NCI-H82 (cell line): ENCODE data around the gene PHIP.

Experiments
- DNase-seq: peaks from one replicate; lab custom pipeline; 2025; lab: John Stamatoyannopoulos, UW

The PHIP gene

DNA sequence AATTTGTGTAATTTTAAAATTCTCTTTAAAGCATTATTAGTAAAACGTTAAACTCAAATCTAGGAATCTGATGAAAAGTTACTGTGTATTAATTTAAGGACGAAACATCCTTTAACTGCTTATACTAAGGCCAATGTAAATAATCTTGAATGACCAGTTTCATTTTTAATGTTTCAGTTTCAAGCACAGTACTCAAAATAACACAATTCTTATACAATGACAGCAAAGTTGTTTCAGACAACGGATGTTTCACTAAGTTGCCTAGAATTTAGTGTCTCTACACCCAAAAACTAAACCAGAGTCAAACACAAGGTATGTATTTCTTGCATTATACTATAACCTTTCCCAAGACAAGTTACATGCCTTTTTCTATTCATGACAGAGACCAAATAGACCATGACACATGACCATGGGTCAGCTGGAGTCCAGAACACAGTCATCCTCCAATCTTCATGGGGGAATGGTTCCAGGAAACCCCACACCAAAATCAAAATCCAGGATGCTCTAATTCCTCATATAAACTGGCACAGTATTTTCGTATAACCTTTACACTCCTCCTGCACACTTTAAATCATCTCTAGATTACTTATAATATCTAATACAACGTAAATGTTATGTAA is 7.7 kb downstream of the PHIP start:
- DNase-seq, result no peak

DNA sequence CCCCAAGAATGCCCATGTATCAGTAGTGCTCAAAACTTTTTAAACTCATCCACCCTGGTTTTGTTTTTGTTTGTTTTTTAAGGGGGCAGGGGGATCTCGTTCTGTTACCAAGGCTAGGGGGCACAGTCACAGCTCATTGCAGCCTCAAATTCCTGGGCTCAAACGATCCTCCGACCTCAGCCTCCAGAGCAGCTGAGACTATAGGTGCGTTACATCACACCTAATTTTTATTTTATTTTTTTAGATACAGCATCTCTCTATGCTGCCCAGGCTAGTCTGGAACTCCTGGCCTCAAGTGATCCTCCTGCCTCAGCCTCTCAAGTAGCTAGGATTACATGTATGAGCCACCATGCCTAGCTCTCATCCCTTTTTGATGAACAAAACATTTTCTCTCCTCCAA is 11.2 kb downstream of the PHIP start:
- DNase-seq, result no peak

DNA sequence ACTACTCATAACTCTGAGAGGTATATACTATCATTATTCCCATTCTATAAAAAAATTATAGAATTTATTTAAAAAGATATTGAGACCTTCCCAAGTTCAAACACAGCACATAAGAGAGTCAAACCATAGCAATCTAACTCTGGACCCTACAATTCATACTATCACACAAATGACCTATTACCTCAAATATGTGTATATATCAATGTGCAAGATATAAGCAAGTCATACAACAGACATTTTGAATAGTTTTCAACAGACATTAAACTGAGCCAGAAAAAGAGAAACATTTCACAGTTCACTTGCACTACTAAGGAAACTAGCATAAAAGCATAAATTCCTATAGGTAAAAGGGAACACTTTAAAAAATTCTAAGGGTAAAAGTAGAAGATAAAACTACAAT is 11.7 kb downstream of the PHIP start:
- no peak for DNase-seq

DNA sequence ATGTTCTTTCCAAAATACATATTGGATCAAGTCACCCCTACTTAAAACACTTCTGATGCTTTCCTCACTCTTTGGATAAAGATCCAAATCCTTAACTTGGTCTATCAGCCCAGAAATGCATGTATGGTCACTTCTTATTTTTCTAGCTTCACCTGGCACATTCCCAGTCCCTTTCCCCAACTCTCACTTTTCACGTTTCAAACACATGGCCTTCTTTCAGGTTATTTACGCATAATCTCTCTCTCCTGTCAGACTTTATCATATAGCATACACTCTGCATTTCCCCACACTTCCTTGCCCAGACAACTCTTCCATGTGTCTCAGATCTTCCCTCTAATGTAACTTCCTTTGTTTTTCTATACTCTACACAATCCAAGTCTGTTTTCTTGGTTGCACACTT is 12.8 kb downstream of the PHIP start:
- no peak for DNase-seq

DNA sequence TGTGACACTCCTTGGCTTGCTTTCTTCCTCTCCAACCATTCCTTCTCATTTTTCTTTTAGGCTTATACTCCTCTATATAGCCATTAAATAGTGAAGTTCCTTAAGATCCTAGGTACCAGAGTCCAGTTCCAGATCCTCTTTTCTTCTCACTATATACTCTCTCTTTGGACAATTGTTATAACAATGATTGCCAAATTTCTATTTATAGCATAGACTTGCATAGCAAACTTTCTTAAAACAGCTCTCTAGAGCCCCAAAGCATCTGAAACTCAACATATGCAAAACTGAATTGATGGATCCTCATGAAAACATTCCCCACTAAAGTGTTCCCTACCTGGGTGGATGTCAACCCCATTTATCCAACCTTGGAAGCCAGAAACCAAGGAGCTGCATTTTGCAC is 13.4 kb downstream of the PHIP start:
- DNase-seq, result no peak

DNA sequence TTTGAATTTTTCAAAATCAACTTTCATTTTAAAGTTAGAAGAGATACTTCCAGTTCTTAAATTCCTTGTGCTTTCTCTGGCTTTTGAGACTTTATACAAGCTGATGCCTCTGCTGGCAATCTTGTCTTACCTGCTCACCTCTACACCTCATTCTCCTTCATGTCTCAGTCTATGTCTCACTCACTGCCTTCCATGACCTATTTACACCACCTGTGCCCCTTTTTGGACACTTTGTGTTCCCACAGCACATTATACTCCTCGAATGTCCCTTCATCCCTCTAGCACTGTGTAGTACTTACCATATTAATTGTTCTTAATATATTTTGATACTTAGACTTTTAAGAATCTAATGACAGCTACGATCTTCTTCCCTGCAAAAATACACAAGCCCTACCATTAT is 15.3 kb downstream of the PHIP start:
- DNase-seq, result no peak

DNA sequence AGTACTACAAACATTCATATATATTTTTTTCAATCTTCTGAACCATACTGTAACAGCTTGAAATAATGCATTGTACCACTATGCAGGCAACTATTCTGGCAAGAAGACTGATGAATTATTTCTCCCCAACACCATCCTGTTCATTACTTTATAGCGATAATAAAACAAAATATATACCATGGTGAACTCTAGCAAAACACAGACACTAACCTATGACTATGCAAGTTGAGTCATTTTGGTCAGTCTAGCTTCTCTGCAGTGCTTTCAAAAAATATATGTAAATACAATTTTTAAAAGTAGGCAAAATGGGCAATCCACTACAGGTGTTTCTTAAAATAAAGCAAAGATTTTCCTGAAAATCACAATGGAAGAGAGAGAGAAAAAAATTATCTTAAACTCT is 20.3 kb downstream of the PHIP start:
- DNase-seq, result no peak

DNA sequence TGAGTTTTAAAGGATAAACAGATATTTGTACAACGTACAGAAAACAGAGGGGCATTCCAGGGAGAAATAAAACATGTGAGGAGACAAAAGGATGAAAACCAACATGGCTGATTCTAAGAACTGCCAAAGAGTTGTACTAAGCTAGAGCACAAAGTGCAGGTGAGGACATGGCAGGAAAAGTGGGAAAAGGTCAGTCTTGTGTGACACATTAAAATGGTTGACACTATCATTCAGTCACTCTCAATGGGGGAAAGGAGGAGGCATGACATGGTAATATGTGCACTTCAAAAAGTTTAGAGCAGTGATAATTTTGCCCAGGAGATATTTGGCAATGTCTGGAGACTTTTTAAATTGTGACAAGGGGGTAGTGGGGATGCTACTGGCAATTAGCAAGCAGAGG is 21.8 kb downstream of the PHIP start:
- DNase-seq, result no peak

DNA sequence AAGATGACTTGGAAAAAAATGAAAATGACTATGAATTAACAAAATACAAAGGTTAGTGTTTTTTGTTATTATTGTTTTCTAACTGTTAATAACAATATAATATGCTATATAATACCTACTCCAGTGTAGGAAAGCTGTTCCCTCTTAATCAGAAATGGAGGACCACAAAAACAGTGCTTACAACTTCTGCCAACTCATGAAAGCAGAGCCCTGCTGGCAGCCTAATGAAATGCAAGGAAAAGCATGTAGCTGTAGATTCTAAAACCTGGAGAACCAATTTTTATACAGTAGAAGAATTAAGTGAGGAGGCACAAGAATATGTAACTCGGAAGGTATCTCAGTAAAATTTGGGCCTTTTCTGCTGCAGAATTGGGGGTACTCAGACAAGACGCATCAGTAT is 29.4 kb downstream of the PHIP start:
- peak; percentile 42 for DNase-seq

DNA sequence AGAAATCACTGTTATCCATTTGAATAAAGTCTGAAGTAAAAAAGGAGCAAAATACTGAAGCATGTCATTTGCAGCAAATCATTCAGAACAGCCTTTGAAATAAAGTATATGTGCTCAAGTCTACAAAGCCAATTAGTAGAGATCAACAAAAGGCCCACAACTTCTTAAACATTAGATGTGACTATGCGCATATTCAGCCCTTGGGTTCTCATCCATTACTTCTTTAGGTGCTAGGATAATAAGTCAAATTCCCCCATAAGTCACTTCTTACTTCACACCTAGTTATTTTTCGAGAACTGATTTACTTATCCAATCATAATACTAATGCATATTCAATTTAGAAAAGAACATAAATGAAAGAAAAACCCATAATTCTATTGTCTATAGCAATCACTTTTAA is 31.0 kb downstream of the PHIP start:
- DNase-seq, result peak; percentile 20

DNA sequence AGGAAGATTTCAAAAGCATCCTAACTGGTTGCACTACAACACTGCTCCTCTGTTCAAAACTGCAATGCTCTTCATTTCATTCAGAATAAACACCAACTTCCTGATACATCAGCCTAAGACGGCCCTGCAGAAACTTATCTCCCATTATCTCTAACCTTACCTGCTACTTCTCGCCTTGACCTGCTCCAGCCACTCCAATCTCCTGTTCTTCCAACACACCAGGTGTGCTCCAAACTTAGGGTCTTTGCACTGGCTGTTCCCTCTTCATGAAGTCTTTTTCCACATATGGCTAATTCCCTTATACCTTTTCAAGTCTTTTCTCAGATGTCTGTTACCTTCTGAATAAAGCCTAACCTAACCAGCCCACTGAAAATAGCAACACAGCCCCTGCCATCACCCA is 32.1 kb downstream of the PHIP start:
- no peak for DNase-seq

DNA sequence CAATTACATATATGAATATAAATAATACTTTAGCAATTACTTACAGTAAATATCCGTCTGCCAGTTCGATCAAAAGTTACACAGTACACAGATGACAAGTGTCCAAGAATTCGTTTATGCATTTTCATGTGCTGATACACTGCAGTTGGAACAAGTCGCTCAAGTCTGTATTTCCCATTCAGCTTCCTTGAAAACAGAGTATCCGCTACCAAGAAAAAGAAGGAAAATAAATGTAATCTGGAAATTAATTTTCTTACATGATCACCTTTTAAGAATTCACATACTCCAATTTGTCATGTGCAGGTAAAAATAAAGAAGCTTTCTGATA is 35.3 kb downstream of the PHIP start:
- DNase-seq, result no peak

DNA sequence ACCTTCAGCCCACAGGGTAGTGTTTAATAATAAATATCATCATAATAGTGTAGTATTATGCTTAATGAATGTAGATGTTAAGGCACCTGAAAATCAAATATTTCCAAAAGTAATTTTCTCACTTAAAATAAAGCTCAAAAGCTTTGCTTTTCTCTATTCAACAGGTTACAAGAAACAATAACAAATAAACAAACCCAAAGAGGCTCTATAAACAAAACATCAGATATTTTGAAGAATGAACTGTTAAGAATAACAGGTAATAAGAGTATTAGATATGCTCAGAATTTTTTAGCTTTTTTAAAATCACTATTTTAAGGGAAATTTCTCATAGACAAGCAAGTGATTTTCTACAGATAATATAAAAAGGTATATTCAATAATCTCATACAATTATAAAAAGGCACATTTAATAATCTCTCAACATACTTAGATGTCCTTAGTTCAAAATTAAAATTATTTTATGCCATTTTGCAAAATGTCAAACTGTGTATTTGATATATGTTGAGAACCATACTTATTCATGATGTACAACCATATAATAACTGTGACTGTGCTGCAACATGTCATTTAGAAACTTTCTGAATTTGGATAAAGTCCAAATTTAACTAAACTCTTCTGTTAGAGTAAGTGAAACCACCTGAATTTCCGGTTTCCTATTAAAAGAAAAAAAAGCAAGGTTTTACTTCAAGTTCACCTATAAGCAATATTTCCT is 35.8 kb downstream of the PHIP start:
- no peak for DNase-seq

DNA sequence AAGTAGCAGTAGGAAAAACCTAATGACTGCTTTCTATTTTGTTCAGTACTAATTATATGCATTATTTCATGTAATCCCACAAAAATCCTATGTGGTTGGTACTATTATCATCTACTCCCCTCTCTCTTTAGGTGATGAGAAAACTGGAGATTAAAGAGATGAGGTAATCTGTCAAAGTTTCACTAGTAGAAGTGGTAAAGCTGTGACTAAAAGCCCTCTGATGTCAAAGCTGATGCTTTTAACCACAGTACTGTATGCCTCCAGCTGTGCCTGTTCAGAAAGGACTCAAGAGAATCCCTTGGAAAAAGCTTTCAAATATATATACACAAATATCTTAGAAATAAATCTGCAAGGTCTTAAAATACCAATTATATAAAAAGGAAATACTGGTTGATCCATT is 38.0 kb downstream of the PHIP start:
- DNase-seq, result peak; percentile 3

DNA sequence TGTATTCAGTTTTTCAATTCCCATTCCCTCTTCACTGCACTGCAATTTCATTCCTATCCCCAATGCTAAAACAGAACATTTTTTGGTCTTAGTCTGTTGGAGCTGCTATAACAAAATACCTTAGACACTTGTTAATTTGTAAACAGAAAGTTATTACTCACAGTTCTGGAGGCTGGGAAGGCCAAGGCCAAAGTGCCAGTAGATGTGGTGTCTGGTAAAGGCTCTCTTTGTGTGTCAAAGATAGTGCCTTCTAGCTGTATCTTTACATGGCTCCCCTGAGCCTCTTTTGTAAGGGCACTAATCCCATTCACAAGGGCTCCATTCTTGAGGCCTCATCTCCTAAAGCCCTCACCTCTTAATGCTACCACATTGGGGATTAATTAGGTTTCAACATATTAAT is 40.0 kb downstream of the PHIP start:
- DNase-seq, result peak; percentile 20

DNA sequence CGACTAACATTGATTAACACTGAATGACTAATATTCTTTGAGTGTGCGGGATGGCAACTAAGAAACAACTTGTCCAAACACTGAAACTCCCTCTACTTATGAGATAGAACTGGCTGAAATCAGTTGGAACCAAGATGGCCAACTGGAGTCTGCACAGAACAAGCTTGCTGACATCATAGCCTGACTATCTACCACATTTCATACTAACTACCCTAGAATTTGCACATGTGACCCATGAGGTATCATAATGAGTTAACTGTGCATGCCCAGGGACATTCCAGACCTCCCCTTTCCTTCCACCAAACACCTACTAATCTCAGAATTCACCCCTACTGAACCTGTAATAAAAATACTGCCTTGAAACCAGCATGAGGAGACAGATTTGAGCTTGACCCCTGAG is 43.2 kb downstream of the PHIP start:
- DNase-seq, result no peak

DNA sequence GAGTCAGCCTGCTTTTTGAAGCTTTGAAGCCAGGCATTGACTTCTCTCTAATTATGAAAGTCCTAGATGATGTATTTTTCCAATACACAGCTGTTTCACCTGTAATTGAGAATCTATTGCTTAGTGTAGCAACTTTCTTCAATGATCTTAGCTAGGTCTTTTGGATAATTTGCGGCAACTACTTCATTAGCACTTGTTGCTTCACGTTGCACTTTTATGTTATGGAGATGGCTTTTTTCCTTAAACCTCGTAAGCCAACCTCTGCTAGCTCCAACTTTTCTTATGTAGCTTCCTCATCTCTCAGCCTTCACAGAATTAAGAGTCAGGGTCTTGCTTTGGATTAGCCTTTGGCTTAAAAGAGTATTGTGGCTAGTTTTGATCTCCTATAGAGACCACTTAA is 44.8 kb downstream of the PHIP start:
- DNase-seq, result no peak

DNA sequence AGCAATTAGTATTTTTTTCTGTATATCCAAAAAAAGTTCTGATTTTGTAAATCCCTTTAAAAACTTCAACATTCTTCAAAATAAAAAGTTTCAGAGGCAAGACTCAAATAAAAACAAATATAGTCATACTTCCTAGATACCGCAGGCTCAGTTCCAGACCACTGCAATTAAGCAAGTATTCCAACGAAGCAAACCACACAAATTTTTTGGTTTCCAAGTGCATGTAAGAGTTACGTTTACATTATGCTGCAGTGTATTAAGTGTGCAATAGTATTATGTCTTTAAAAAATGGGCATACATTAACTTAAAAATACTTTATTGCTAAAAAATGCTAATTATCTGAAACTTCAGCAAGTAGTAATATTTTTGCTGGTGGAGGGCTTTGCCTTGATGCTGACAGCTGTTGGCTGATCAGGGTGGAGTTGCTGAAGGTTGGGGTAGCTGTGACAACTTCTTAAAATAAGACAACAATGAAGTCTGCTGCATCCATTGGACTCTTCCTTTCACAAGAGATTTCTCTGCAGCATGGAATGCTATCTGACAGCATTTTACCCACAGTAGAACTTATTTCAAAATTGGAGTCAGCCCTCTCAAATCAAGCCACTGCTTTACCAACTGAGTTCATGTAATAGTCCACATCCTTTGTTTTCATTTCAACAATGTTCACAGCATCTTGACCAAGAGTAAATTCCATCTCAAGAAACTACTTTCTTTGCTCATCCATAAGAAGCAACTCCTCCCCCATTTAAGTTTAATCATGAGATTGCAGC is 46.0 kb downstream of the PHIP start:
- DNase-seq, result no peak

DNA sequence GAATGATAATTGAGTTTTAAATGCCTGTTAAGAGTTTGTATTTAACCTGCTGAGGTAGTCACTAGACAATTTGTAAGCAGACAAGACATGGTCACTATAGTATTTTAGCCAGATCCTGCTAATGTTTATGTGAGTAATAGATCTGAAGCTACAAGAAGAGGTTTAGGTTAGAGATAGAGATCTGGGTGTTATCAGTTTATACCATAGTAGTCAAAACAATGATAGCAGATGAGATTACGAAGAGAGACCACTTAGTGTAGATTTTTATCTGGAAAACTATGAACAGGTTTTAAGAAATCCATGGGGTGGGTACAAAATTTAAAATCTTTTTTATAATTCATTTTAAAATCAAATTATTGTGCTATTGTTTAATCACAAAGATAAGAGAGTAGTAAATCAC is 47.5 kb downstream of the PHIP start:
- DNase-seq, result no peak

DNA sequence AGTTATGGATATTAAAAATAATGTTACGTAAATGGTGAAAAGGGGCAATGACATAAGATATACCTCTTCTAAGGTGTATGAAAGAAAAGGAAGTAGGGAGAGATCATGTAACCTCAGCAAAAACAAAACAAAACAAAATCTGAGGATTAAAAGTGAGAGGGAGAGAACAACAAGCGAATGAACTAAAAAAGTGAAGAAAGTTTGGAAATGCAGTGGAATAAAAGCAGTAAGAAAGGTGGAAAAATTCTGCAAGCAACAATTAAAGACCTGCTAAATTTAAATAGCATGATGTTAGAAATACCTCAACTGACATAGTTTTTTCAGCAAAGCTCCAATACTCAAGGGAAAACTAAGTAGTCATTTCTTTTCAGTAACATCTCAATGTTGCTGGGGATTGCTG is 48.0 kb downstream of the PHIP start:
- DNase-seq, result no peak

DNA sequence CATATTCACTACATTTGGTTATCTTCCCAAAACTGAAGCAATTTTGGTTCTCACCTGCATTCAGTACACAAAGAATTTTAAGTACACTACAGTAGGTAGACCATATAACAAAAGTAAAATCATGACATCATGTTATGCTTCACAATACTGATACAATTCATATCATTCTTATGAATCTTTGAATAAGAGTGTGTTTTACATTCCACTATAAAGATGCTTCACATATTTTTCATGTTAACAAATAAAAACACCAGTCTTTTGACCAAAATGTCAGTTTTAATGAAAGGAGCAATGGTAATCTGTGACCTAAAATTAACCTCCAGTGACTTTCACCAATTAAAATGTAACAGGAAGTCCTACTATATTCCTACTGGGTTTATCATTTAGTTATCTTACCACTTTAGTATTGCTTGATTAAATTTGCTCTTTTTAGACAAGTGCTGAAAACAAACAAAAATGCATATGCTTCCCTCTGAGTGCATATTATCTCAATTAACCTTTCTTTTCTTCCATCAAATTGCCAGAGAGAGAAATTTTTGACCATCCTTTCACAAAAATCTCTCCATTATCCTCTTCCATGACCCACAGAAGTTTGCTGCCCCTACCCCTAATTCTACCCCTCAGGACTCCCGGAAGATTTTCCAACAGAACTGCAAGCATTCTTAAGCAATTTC is 49.3 kb downstream of the PHIP start:
- no peak for DNase-seq

DNA sequence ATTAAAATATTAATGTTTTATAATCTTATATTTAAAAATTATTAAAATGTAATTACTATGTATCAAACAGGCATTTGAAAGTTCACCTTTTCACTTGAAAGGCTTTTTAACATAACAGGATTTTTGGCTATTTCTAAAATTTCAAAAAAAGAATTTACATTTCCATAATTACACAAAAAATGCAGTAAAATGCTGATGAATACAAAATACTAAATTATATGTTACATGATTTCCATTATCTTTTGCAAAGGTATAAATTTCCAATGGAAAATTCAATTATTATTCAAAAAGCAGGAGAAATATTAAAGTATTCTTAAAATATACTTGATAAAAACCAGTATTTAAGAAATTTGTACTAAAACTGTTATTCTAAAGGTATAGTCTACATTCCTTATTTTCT is 66.1 kb downstream of the PHIP start:
- DNase-seq, result no peak

DNA sequence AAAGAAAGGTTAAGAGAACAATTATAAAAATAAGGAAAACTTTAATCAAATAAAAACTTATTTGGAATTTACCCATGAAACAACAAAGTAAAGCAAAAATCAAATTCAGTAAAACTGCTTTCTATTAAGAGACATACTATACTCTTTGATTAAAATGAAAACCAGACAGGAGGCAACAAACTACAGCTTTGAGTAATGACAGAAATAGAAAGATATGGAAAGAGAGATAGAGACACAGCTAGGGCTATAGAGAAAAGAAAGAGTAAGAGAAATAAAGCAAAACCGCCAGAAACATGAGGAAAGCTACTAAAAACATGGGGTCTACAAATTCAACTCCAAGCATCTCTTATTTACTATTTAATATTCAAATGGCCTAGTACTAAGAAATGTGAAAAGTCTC is 67.6 kb downstream of the PHIP start:
- DNase-seq, result no peak
